ENCODE measurements around the gene CAPN2. TPM values are rescaled to one million over a fixed set of nuclear protein-coding genes. Genes with fewer than 3 reads are reported as not detected.

Gene CAPN2
- total and polyA plus RNA-seq, 2 donors (not counting 1 experiment from before 2014, with no cell fraction given) = 63.9 to 79.6 TPM

- POLR2A ChIA-PET = interaction anchor here (0.6 to 2.0 kb wide), 2 partner anchors 31 to 35 kb away, joined by 5 to 10 read pairs; no protein-coding TSS in a partner anchor
Observed at GRCh38 chr1:223713546-223714420, 1.4 kb downstream of the CAPN2 start.

More at GRCh38 chr1:223713546-223714420, 1.4 kb downstream of the CAPN2 start:
- DNase-seq (peak; percentile 17), ATAC-seq (ENCODE audit: low read depth) (no peak)
- Mint-ChIP-seq H3K4me1 (peaks cover 65% of the 10 kb centered on the region), H3K4me3 (peak overlapping the region; percentile 88), H3K27me3 (no peaks in the 10 kb centered on the region), H3K27ac (peak overlapping the region; percentile 78), H3K9me3 (ENCODE audit: insufficient read depth) (no peaks in the 10 kb centered on the region)
- H3K9ac ChIP-seq (ENCODE audit: low read length) = peak overlapping the region; percentile 84
- H3K9me3 ChIP-seq (ENCODE audit: control extremely low read depth in 1 of 3, control insufficient read depth in 2 of 3, insufficient read depth in 1 of 3, low read length in 2 of 3) = no peaks in the 10 kb centered on the region
- H3K4me2 ChIP-seq (replicated peaks; ENCODE audit: low read depth, low read length, poor library complexity, severe bottlenecking) = peak overlapping the region; percentile 92
- H3K36me3 ChIP-seq (replicated peaks in 1 of 2; ENCODE audit: control extremely low read depth in 1 of 2, control insufficient read depth in 1 of 2, extremely low read depth in 1 of 2, insufficient read depth in 2 of 2, low read length in 1 of 2) = no peaks in the 10 kb centered on the region
- H3K27ac ChIP-seq (ENCODE audit: low read length in 2 of 2) = peak overlapping the region in 1 of 2 donors; percentile 20
- H3K79me2 ChIP-seq (ENCODE audit: control insufficient read depth, insufficient read depth, low read length) = no peaks in the 10 kb centered on the region
- H3K4me1 ChIP-seq (ENCODE audit: control insufficient read depth in 2 of 2, insufficient read depth in 2 of 2, low read length in 2 of 2) = peaks cover 59 to 64% of the 10 kb centered on the region in 2 donors
- no peaks in the 10 kb centered on the region for H4K20me1 ChIP-seq (ENCODE audit: control insufficient read depth, insufficient read depth, low read length, poor library complexity, severe bottlenecking)
- CTCF ChIA-PET = interaction anchor here (2.0 to 4.7 kb wide), 3 partner anchors 15 to 36 kb away, joined by 5 to 78 read pairs (median 14); no protein-coding TSS in a partner anchor
- TF ChIP-seq EZH2 (IDR thresholded peaks at IDR 0.05; ENCODE audit: borderline replicate concordance, insufficient read depth, low read depth, low read length, poor library complexity, severe bottlenecking) = no peak
- no peak for TF ChIP-seq CTCF (IDR thresholded peaks at IDR 0.05)
- 78% methylated on average over 7 of the region's 7 CpGs for WGBS (ENCODE audit: insufficient coverage)
- intact Hi-C loops (cut with micrococcal nuclease) = loop anchor here (5.0 kb wide), 1 partner anchor 279 kb away; no protein-coding TSS in a partner anchor
- H3K4me3 ChIP-seq (ENCODE audit: control extremely low read depth in 1 of 5, extremely low read depth in 1 of 5, insufficient read depth in 1 of 5, low read depth in 2 of 5, low read length in 4 of 5) = peak overlapping the region in 4 of 5 experiments; percentile 66 to 87 (median 74)
- peak overlapping the region; percentile 89 for H2AFZ ChIP-seq (ENCODE audit: insufficient read depth, low read depth, low read length, poor library complexity, severe bottlenecking)
- no peaks in the 10 kb centered on the region for H3K27me3 ChIP-seq (replicated peaks in 1 of 4; ENCODE audit: control extremely low read depth in 1 of 4, control insufficient read depth in 3 of 4, insufficient read depth in 4 of 4, low read length in 3 of 4)
